Progenitor cell of endocrine pancreas (in vitro differentiated cells): ENCODE results near the gene TBX18. TPM values are rescaled to one million over a fixed set of nuclear protein-coding genes. Genes with fewer than 3 reads are reported as not detected.

Experiments
- DNase-seq: peaks from one replicate; pipeline ENCODE4 v3.0.0; 2021; ENCODE audit warnings: low spot score; ENCODE audit not compliant: unreplicated experiment
- H3K27ac Mint-ChIP-seq: 2 replicates; pipeline ENCODE4 v1.8.0; 2021; ENCODE audit warnings: mild to moderate bottlenecking, moderate library complexity, mixed read lengths
- H3K27me3 Mint-ChIP-seq: 2 replicates; pipeline ENCODE4 v1.8.0; 2021; ENCODE audit warnings: mixed read lengths
- H3K36me3 Mint-ChIP-seq: 2 replicates; pipeline ENCODE4 v1.8.0; 2022; ENCODE audit warnings: mixed read lengths; ENCODE audit not compliant: insufficient read depth
- H3K4me1 Mint-ChIP-seq: 2 replicates; pipeline ENCODE4 v1.8.0; 2021; ENCODE audit warnings: low read depth, mixed read lengths
- H3K4me3 Mint-ChIP-seq: 2 replicates; pipeline ENCODE4 v1.8.0; 2021; ENCODE audit warnings: low read depth, mild to moderate bottlenecking, moderate library complexity, mixed read lengths
- H3K9me3 Mint-ChIP-seq: 2 replicates; pipeline ENCODE4 v1.8.0; 2021; ENCODE audit warnings: low read depth, mixed read lengths
- CTCF ChIP-seq: fragments of 200-600 bp; sonication (generic); IDR thresholded peaks from one replicate; pipeline ENCODE4 v1.5.0; 2021; ENCODE audit warnings: antibody characterized with exemption, mild to moderate bottlenecking; ENCODE audit not compliant: unreplicated experiment
- total RNA-seq: library from RNA; stranded (reverse); gene quantifications from 2 replicates; pipeline ENCODE4 v1.2.1, GENCODE V29; 2021

The TBX18 gene
- total RNA-seq, 1 donor from 2014 or later, result 1.3 TPM

DNA sequence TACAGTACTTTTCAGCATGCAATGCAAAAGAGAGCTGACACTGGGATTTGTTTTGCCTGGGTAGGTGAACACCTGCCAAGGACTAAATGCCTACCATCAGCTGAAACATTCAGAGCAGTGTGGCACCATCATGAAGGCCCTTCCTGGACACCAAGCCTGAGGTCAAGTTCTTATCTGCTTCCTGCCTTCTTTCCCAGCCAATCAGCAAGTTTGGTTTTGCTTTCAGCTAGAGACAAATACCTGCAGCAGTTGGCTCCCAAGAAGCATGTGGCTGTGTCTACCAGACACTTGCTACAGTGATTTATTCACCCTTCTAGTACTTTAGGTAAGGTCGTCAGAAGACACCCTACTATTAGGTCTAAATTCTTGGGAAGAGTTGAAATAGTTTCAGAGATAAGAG, 112.8 kb downstream of the TBX18 start:
- no peaks in the 10 kb centered on the region for H3K36me3 Mint-ChIP-seq

GRCh38 chr6:84648444-84648843, 116.0 kb downstream of the TBX18 start:
- no peak for TF ChIP-seq CTCF
- Mint-ChIP-seq H3K4me3 (no peak overlapping the region), H3K27me3 (no peaks in the 10 kb centered on the region), H3K4me1 (peaks cover 8% of the 10 kb centered on the region), H3K36me3 (no peaks in the 10 kb centered on the region), H3K9me3 (no peaks in the 10 kb centered on the region), H3K27ac (no peak overlapping the region)
- no peak for DNase-seq

More for the DNA sequence above, 112.8 kb downstream of the TBX18 start:
- Mint-ChIP-seq H3K4me1 (no peaks in the 10 kb centered on the region), H3K4me3 (no peak overlapping the region), H3K27me3 (no peaks in the 10 kb centered on the region), H3K9me3 (no peaks in the 10 kb centered on the region), H3K27ac (no peak overlapping the region)
- no peak for TF ChIP-seq CTCF
- DNase-seq, result no peak

DNA sequence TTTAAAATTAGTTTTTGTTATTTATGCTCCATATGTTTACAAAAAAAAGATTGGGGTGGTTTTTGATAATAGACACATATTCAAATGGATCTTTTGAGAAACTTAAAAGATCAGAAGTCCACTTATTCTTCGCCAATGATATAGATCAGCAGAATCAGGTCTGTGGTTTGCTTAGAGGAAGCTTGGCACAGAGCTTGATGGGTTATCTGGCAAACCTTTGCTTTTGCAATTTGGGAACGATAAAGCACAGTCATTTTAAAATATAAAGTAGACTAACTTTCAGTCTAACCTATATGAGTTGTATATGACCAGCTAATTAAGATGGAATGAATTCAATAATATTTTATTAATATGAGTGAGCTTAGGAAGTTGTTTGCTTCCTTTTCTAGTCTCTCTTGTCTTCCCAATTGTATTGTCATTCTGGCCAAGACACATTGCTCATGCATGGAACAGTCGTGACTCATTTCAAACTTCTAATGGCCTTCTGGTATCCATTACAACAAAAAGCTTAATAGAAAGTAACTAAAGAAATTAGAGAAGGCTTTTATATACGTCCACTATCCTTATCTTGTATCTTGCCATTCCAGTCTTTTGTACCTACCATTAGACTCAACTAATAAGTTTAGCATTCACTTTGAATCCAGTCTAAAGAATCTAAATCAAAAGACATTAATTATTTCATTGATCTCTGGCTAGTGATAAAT, 118.7 kb downstream of the TBX18 start:
- Mint-ChIP-seq H3K27me3 (no peaks in the 10 kb centered on the region), H3K36me3 (no peaks in the 10 kb centered on the region), H3K9me3 (no peaks in the 10 kb centered on the region), H3K4me3 (no peak overlapping the region), H3K27ac (no peak overlapping the region), H3K4me1 (peaks cover 9% of the 10 kb centered on the region)
- no peak for DNase-seq
- no peak for TF ChIP-seq CTCF

GRCh38 chr6:84645000-84645399, 119.4 kb downstream of the TBX18 start:
- TF ChIP-seq CTCF, result no peak
- Mint-ChIP-seq H3K4me1 (peaks cover 9% of the 10 kb centered on the region), H3K27ac (no peak overlapping the region), H3K27me3 (no peaks in the 10 kb centered on the region), H3K4me3 (no peak overlapping the region), H3K9me3 (no peaks in the 10 kb centered on the region), H3K36me3 (no peaks in the 10 kb centered on the region)
- DNase-seq, result no peak

DNA sequence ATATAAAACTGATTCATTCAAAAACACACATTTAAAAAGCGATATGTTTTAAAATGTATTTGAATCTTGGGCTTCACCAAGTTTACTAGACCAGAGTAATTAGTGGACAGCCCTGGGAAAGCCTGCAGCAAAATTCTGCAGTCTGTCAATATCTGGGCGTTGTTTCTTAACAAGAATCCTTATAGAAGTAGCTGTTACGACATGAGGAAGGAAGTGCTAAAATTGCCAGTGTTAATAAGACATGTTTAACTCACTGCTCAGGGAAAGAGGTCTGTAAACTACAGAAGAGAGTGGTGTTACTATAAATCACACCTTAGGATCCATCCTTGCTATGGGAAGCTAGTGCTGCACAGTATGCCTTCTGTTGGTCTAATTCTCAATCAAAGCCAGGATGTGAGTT, 120.6 kb downstream of the TBX18 start:
- H3K4me3 Mint-ChIP-seq, result no peak overlapping the region
- no peaks in the 10 kb centered on the region for H3K27me3 Mint-ChIP-seq
- peaks cover 9% of the 10 kb centered on the region for H3K4me1 Mint-ChIP-seq
- no peak for TF ChIP-seq CTCF
- H3K9me3 Mint-ChIP-seq, result no peaks in the 10 kb centered on the region
- DNase-seq, result no peak
- no peaks in the 10 kb centered on the region for H3K36me3 Mint-ChIP-seq
- H3K27ac Mint-ChIP-seq, result no peak overlapping the region
